ENCODE data around the gene SH3RF3.

GRCh38 chr2:109324861-109325260 is 195.9 kb downstream of the SH3RF3 start:
- TF ChIP-seq, protein P1, sequence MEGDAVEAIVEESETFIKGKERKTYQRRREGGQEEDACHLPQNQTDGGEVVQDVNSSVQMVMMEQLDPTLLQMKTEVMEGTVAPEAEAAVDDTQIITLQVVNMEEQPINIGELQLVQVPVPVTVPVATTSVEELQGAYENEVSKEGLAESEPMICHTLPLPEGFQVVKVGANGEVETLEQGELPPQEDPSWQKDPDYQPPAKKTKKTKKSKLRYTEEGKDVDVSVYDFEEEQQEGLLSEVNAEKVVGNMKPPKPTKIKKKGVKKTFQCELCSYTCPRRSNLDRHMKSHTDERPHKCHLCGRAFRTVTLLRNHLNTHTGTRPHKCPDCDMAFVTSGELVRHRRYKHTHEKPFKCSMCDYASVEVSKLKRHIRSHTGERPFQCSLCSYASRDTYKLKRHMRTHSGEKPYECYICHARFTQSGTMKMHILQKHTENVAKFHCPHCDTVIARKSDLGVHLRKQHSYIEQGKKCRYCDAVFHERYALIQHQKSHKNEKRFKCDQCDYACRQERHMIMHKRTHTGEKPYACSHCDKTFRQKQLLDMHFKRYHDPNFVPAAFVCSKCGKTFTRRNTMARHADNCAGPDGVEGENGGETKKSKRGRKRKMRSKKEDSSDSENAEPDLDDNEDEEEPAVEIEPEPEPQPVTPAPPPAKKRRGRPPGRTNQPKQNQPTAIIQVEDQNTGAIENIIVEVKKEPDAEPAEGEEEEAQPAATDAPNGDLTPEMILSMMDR (IDR thresholded peaks at IDR 0.05) = peak in 1 of 3 experiments; percentile 6
- no peak for TF ChIP-seq POLR2A (IDR thresholded peaks at IDR 0.05)

Measured in vagina (tissue), 2 donors.